ENCODE data around the gene AUH. TPM values are rescaled to one million over a fixed set of nuclear protein-coding genes. Genes with fewer than 3 reads are reported as not detected.

AUH gene
- total RNA-seq, 2 donors from 2014 or later = 27.4 to 36.1 TPM

GRCh38 chr9:91258451-91258850 is 103.3 kb downstream of the AUH start:
- no peak for TF ChIP-seq CTCF (IDR thresholded peaks at IDR 0.05)
- H3K36me3 ChIP-seq = no peaks in the 10 kb centered on the region

GRCh38 chr9:91256235-91256634 is 105.5 kb downstream of the AUH start:
- DNase-seq (ENCODE audit: low spot score) (no peak), ATAC-seq (ENCODE audit: insufficient number of reproducible peaks, low FRiP score, low read depth) (no peak)
- no peak for TF ChIP-seq CTCF (IDR thresholded peaks at IDR 0.05)
- H3K4me1 ChIP-seq (ENCODE audit: control insufficient read depth in 1 of 2, low read depth in 2 of 2) = no peaks in the 10 kb centered on the region
- no peaks in the 10 kb centered on the region for H3K36me3 ChIP-seq
- no peak overlapping the region for H3K4me3 ChIP-seq
- no peaks in the 10 kb centered on the region for H3K9me3 ChIP-seq
- H3K27ac ChIP-seq = no peak overlapping the region
- H3K27me3 ChIP-seq (replicated peaks; ENCODE audit: insufficient read depth) = no peaks in the 10 kb centered on the region

More at GRCh38 chr9:91258451-91258850, 103.3 kb downstream of the AUH start:
- Histone ChIP-seq H3K4me1 (ENCODE audit: control insufficient read depth in 1 of 2, low read depth in 2 of 2) (no peaks in the 10 kb centered on the region), H3K9me3 (no peaks in the 10 kb centered on the region), H3K4me3 (no peak overlapping the region), H3K27ac (no peak overlapping the region), H3K27me3 (replicated peaks; ENCODE audit: insufficient read depth) (no peaks in the 10 kb centered on the region)
- no peak for DNase-seq (ENCODE audit: low spot score)
- ATAC-seq (ENCODE audit: insufficient number of reproducible peaks, low FRiP score, low read depth) = no peak

GRCh38 chr9:91255327-91255726 is 106.4 kb downstream of the AUH start:
- ATAC-seq (ENCODE audit: insufficient number of reproducible peaks, low FRiP score, low read depth) = no peak
- TF ChIP-seq CTCF (IDR thresholded peaks at IDR 0.05) = no peak

GRCh38 chr9:91253488-91253887 is 108.2 kb downstream of the AUH start:
- ATAC-seq (ENCODE audit: insufficient number of reproducible peaks, low FRiP score, low read depth) = no peak
- H3K36me3 ChIP-seq = no peaks in the 10 kb centered on the region
- peaks cover 0 to 4% of the 10 kb centered on the region in 2 donors for H3K4me1 ChIP-seq (ENCODE audit: control insufficient read depth in 1 of 2, low read depth in 2 of 2)
- no peaks in the 10 kb centered on the region for H3K27me3 ChIP-seq (replicated peaks; ENCODE audit: insufficient read depth)
- no peak overlapping the region for H3K27ac ChIP-seq
- no peak overlapping the region for H3K4me3 ChIP-seq
- TF ChIP-seq CTCF (IDR thresholded peaks at IDR 0.05) = no peak
- DNase-seq (ENCODE audit: low spot score) = no peak
- H3K9me3 ChIP-seq = no peaks in the 10 kb centered on the region

More at GRCh38 chr9:91255327-91255726, 106.4 kb downstream of the AUH start:
- H3K36me3 ChIP-seq = no peaks in the 10 kb centered on the region
- H3K27ac ChIP-seq = no peak overlapping the region
- H3K4me3 ChIP-seq = no peak overlapping the region
- H3K27me3 ChIP-seq (replicated peaks; ENCODE audit: insufficient read depth) = no peaks in the 10 kb centered on the region
- H3K9me3 ChIP-seq = no peaks in the 10 kb centered on the region
- H3K4me1 ChIP-seq (ENCODE audit: control insufficient read depth in 1 of 2, low read depth in 2 of 2) = no peaks in the 10 kb centered on the region
- DNase-seq (ENCODE audit: low spot score) = no peak

- no peak for ATAC-seq (ENCODE audit: insufficient number of reproducible peaks, low FRiP score, low read depth)
- TF ChIP-seq CTCF (IDR thresholded peaks at IDR 0.05) = no peak
Measured at GRCh38 chr9:91248707-91249106, 113.0 kb downstream of the AUH start.

More at GRCh38 chr9:91248707-91249106, 113.0 kb downstream of the AUH start:
- H3K4me3 ChIP-seq = no peak overlapping the region
- DNase-seq (ENCODE audit: low spot score) = no peak
- no peak overlapping the region for H3K27ac ChIP-seq
- peaks cover 0 to 5% of the 10 kb centered on the region in 2 donors for H3K4me1 ChIP-seq (ENCODE audit: control insufficient read depth in 1 of 2, low read depth in 2 of 2)
- no peaks in the 10 kb centered on the region for H3K9me3 ChIP-seq
- no peaks in the 10 kb centered on the region for H3K36me3 ChIP-seq
- H3K27me3 ChIP-seq (replicated peaks; ENCODE audit: insufficient read depth) = no peaks in the 10 kb centered on the region

Data from thoracic aorta (tissue), 2 donors.